ENCODE measurements around the gene RDH13. TPM values are rescaled to one million over a fixed set of nuclear protein-coding genes. Genes with fewer than 3 reads are reported as not detected.

Gene RDH13
- total RNA-seq, 1 donor from 2014 or later: 26.0 TPM

DNA sequence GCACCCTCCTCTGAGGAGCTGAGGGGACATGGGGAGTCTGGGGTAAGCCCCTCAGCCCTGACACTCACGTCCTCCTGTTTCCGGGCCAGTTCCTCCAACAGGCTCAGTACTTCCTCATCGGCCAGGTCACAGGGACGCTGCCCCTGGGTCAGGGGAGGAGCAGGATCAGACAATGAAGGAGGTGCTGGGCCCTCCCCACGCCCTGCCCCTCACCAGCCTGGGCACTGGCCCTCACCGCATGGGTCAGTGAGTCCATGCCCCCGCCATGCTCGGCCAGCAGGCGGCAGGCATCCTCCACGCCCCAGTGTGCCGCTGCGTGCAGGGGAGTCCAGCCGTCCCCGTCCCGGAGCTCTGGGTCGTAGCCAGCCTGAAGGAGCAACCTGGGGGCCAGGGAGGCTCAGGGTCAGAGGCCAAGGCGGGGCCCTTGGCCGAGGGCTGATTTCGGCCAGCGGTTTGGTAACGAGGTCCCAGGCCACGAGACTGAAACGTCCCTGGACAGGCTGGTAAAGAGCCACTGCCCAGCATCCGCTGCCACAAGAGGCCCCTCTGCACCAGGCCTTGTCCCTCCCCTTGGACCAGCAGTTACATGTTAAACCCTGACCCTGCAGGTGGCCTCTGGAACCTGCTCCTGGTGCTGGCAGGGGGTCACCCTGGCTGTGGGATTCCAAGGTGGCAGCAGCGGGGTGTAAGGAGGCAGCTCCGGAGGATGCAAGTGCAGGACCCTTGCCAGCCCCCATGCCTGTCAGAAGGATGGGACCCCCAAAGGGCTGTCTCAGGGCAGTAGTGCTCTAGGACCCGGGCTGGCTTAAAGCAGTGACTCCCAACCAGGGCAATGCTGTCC is 36.0 kb upstream of the RDH13 start:
- no peak overlapping the region for H3K4me3 ChIP-seq
- peak; percentile 43 to 64 for ATAC-seq
- intact Hi-C loops (cut with DNase I): no loop called here
- no peak overlapping the region for H3K27ac ChIP-seq
- H3K4me1 ChIP-seq: peaks cover 9% of the 10 kb centered on the region
- DNase-seq: no peak
- H3K9me3 ChIP-seq: peaks cover 5% of the 10 kb centered on the region
- H3K27me3 ChIP-seq (ENCODE audit: low read depth): no peaks in the 10 kb centered on the region
- TF ChIP-seq, protein P1, sequence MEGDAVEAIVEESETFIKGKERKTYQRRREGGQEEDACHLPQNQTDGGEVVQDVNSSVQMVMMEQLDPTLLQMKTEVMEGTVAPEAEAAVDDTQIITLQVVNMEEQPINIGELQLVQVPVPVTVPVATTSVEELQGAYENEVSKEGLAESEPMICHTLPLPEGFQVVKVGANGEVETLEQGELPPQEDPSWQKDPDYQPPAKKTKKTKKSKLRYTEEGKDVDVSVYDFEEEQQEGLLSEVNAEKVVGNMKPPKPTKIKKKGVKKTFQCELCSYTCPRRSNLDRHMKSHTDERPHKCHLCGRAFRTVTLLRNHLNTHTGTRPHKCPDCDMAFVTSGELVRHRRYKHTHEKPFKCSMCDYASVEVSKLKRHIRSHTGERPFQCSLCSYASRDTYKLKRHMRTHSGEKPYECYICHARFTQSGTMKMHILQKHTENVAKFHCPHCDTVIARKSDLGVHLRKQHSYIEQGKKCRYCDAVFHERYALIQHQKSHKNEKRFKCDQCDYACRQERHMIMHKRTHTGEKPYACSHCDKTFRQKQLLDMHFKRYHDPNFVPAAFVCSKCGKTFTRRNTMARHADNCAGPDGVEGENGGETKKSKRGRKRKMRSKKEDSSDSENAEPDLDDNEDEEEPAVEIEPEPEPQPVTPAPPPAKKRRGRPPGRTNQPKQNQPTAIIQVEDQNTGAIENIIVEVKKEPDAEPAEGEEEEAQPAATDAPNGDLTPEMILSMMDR (IDR thresholded peaks at IDR 0.05): peak; percentile 10
- peaks cover 81% of the 10 kb centered on the region for H3K36me3 ChIP-seq

GRCh38 chr19:55097864-55098715 is 35.1 kb upstream of the RDH13 start:
- ATAC-seq (peak; percentile 52 to 56), DNase-seq (peak; percentile 78)
- intact Hi-C loops (cut with DNase I): no loop called here
- Histone ChIP-seq H3K4me1 (peaks cover 9% of the 10 kb centered on the region), H3K4me3 (no peak overlapping the region), H3K36me3 (peaks cover 75% of the 10 kb centered on the region), H3K27ac (no peak overlapping the region), H3K9me3 (peaks cover 3% of the 10 kb centered on the region), H3K27me3 (ENCODE audit: low read depth) (no peaks in the 10 kb centered on the region)
- TF ChIP-seq, protein P1 (IDR thresholded peaks at IDR 0.05): no peak

DNA sequence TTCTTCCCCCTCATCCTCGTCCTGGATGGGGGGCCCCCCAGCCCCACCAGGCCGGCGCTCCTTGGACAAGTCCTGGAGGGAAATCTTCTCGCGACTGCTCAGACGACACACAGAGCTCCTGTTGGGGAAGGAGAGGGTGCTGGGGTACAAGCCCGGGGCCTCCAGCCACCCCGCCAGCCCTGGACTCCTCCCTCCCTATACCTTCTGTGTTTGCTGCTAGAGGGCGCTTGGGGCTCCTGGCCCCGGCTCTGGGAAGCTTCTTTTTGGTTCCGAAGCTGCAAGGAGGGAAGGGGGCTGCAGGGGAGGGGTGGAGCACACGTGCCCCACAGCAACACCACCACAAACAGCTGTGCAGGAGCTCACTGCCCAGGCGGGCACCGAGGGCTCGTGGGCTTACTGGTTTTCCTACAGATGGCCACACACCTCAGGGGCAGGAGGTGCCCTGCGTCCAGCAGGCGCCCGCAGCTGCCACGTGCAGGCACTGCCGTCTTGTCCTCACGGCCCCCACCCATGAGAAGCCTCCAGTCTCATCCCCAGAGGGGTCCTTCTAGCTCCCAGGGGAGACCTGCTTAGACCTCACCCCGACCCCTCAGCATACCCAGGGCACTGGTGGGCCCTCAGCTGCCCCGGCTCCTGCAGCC is 33.2 kb upstream of the RDH13 start:
- H3K27me3 ChIP-seq (ENCODE audit: low read depth): no peaks in the 10 kb centered on the region
- H3K36me3 ChIP-seq: peaks cover 75% of the 10 kb centered on the region
- peaks cover 9% of the 10 kb centered on the region for H3K4me1 ChIP-seq
- intact Hi-C loops (cut with DNase I): no loop called here
- H3K4me3 ChIP-seq: no peak overlapping the region
- H3K9me3 ChIP-seq: no peaks in the 10 kb centered on the region
- no peak for ATAC-seq
- no peak overlapping the region for H3K27ac ChIP-seq
- DNase-seq: no peak
- TF ChIP-seq, protein P1 (IDR thresholded peaks at IDR 0.05): no peak

DNA sequence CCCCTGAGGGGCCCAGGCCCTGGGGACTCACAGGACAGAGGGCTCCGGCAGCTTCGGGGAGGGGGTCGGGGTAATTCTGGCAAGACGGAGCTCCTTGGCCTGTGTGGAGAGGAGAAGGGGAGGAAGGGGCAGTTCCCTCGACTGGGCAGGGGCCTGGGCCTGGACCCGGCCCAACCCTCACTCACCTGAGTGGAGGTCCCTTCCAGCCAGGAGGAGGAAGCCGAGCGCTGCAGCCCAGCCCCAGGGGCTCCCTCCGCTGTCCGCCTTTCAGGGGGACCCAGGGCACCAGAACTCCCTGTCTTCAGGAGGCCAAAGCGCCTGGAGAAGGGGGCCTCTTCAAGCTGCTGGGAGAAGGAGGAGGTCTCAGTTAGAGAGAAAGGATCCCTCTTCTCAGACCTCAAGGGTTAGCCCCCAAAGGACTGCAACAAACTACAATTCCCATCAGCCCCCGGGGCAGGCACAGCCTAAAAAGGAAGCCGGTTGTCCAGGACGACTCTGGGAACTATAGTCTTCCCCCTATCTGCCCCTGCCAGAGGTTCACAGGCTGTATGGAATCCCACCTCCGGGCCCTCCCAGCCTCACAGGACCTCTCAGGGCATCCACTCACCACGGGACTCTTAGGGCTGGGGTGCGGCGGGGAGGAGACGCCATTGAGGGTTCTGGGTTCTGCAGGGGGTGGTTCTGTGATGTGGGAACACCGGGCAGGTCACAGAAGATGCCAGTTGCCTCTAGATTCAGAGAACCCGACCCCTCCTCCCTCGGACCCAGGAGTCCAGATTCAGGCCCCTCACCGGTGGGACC is 32.5 kb upstream of the RDH13 start:
- intact Hi-C loops (cut with DNase I): no loop called here
- DNase-seq: no peak
- peaks cover 75% of the 10 kb centered on the region for H3K36me3 ChIP-seq

More for the DNA sequence above, 32.5 kb upstream of the RDH13 start:
- Histone ChIP-seq H3K27ac (no peak overlapping the region), H3K4me3 (no peak overlapping the region), H3K27me3 (ENCODE audit: low read depth) (no peaks in the 10 kb centered on the region), H3K4me1 (peaks cover 9% of the 10 kb centered on the region), H3K9me3 (no peaks in the 10 kb centered on the region)
- TF ChIP-seq, protein P1 (IDR thresholded peaks at IDR 0.05): no peak
- no peak for ATAC-seq

All from lower lobe of right lung (tissue), 2 donors.